Neural cell (in vitro differentiated cells): ENCODE results near the gene KDM3B. TPM values are rescaled to one million over a fixed set of nuclear protein-coding genes. Genes with fewer than 3 reads are reported as not detected.

Experiments
- H2AFZ ChIP-seq: fragments of 200-600, 300-800 bp; sonication (generic), shearing (Covaris generic); 2 replicates; pipeline ENCODE4 v1.6.0; 2014; ENCODE audit warnings: low read depth, mild to moderate bottlenecking, antibody characterized with exemption, low read length, moderate library complexity
- H3F3A ChIP-seq: fragments of 200-600 bp; shearing (Covaris generic); 2 replicates; pipeline ENCODE4 v1.6.1; 2016; ENCODE audit warnings: mild to moderate bottlenecking, moderate library complexity, mixed read lengths, antibody characterized with exemption, low read length; ENCODE audit not compliant: insufficient read depth, poor library complexity, severe bottlenecking
- H3K27ac ChIP-seq: fragments of 200-600, 300-800 bp; sonication (generic), shearing (Covaris generic); 2 replicates; pipeline ENCODE4 v1.5.1; 2014; ENCODE audit warnings: mild to moderate bottlenecking, low read length, moderate library complexity
- H3K27me3 ChIP-seq: fragments of 300-800, 200-600 bp; sonication (generic), shearing (Covaris generic); 2 replicates; pipeline ENCODE4 v1.6.0; 2014; ENCODE audit warnings: mild to moderate bottlenecking, low read depth, low read length, moderate library complexity; ENCODE audit not compliant: insufficient read depth
- H3K36me3 ChIP-seq: fragments of 300-800, 200-600 bp; sonication (generic), shearing (Covaris generic); 2 replicates; pipeline ENCODE4 v1.5.1; 2014; ENCODE audit warnings: mild to moderate bottlenecking, antibody characterized with exemption, low read length, moderate library complexity; ENCODE audit not compliant: insufficient read depth
- H3K4me2 ChIP-seq: fragments of 300-800, 200-600 bp; sonication (generic), shearing (Covaris generic); 2 replicates; pipeline ENCODE4 v1.6.0; 2014; ENCODE audit warnings: mild to moderate bottlenecking, low read length
- H3K4me3 ChIP-seq: fragments of 300-800, 200-600 bp; sonication (generic), shearing (Covaris generic); 2 replicates; pipeline ENCODE4 v1.5.1; 2014; ENCODE audit warnings: mild to moderate bottlenecking, low read length, moderate library complexity
- H3K79me2 ChIP-seq: fragments of 200-600 bp; shearing (Covaris generic); replicated peaks from 2 replicates; pipeline ENCODE4 v1.6.0; 2014; ENCODE audit warnings: mild to moderate bottlenecking, low read length, moderate library complexity; ENCODE audit not compliant: insufficient read depth
- H3K9ac ChIP-seq: fragments of 300-800, 200-600 bp; sonication (generic), shearing (Covaris generic); 2 replicates; pipeline ENCODE4 v1.6.1; 2016; ENCODE audit warnings: mild to moderate bottlenecking, low read length, mixed read lengths
- H3K9me2 ChIP-seq: fragments of 200-600 bp; shearing (Covaris generic); 2 replicates; pipeline ENCODE4 v1.6.1; 2016; ENCODE audit warnings: mild to moderate bottlenecking, low read length, mixed read lengths; ENCODE audit not compliant: insufficient read depth
- H3K9me3 ChIP-seq: fragments of 200-600, 300-800 bp; sonication (generic), shearing (Covaris generic); 2 replicates; pipeline ENCODE4 v1.6.1; 2016; ENCODE audit warnings: mild to moderate bottlenecking, mixed run types, low read length, moderate library complexity, mixed read lengths
- H4K20me1 ChIP-seq: fragments of 200-600 bp; shearing (Covaris generic); 2 replicates; pipeline ENCODE4 v1.6.1; 2016; ENCODE audit warnings: mild to moderate bottlenecking, mixed run types; ENCODE audit not compliant: insufficient read depth
- CTCF ChIP-seq: fragments of 450-650 bp; IDR thresholded peaks from 2 replicates; pipeline ENCODE4 v1.5.1; 2014; ENCODE audit warnings: antibody characterized with exemption, mild to moderate bottlenecking, moderate library complexity; ENCODE audit not compliant: poor library complexity, severe bottlenecking
- EP300 ChIP-seq: fragments of 450-650 bp; conservative IDR thresholded peaks from 2 replicates; pipeline ENCODE4 v1.6.1; 2014; ENCODE audit warnings: antibody characterized with exemption, mild to moderate bottlenecking, moderate library complexity; ENCODE audit not compliant: poor library complexity, severe bottlenecking
- EZH2 ChIP-seq: fragments of 200-600, 300-800 bp; shearing (Covaris generic), sonication (generic); IDR thresholded peaks from 2 replicates; pipeline ENCODE4 v1.6.1; 2014; ENCODE audit warnings: antibody characterized with exemption, low read length, borderline replicate concordance, mild to moderate bottlenecking; ENCODE audit not compliant: insufficient read depth, poor library complexity, severe bottlenecking
- MXI1 ChIP-seq: fragments of 450-650 bp; conservative IDR thresholded peaks from 2 replicates; pipeline ENCODE4 v1.6.1; 2014; ENCODE audit warnings: antibody characterized with exemption, mild to moderate bottlenecking; ENCODE audit not compliant: poor library complexity, severe bottlenecking
- POLR2AphosphoS5 ChIP-seq: IDR thresholded peaks from 2 replicates; pipeline ENCODE4 v1.6.1; 2012
- RAD21 ChIP-seq: fragments of 450-650 bp; conservative IDR thresholded peaks from 2 replicates; pipeline ENCODE4 v1.6.1; 2014; ENCODE audit warnings: antibody characterized with exemption, mild to moderate bottlenecking, moderate library complexity
- REST ChIP-seq: IDR thresholded peaks from 2 replicates; pipeline ENCODE4 v1.6.1; 2012; ENCODE audit warnings: borderline replicate concordance
- SMC3 ChIP-seq: fragments of 450-650 bp; conservative IDR thresholded peaks from 2 replicates; pipeline ENCODE4 v1.6.1; 2014; ENCODE audit warnings: antibody characterized with exemption, mild to moderate bottlenecking, moderate library complexity; ENCODE audit not compliant: poor library complexity
- TAF1 ChIP-seq: IDR thresholded peaks from 2 replicates; pipeline ENCODE4 v1.6.1; 2012; ENCODE audit warnings: low read depth
- polyA plus RNA-seq: library from polyadenylated mRNA; depleted of rRNA; stranded (reverse); fragments of >200 nt; gene quantifications from 2 replicates; pipeline ENCODE4 v1.2.3, GENCODE V29; 2014

The KDM3B gene
- polyA plus RNA-seq, 1 donor from 2014 or later, result 58.7 TPM

- H2AFZ ChIP-seq, result no peak overlapping the region
- H3K4me3 ChIP-seq, result no peak overlapping the region
- H3K9me3 ChIP-seq, result no peaks in the 10 kb centered on the region
- no peaks in the 10 kb centered on the region for H3K27me3 ChIP-seq
- H3F3A ChIP-seq, result no peaks in the 10 kb centered on the region
- H3K9ac ChIP-seq, result peak overlapping the region; percentile 9
- TF ChIP-seq TAF1 (no peak), REST (no peak), SMC3 (no peak), MXI1 (no peak)
- H3K79me2 ChIP-seq, result no peaks in the 10 kb centered on the region
- no peaks in the 10 kb centered on the region for H3K9me2 ChIP-seq
- no peak overlapping the region for H3K27ac ChIP-seq
- H3K36me3 ChIP-seq, result no peaks in the 10 kb centered on the region
- no peak overlapping the region for H3K4me2 ChIP-seq
- H4K20me1 ChIP-seq, result no peaks in the 10 kb centered on the region
These were observed 106.4 kb downstream of the KDM3B start for GRCh38 chr5:138458856-138459255.

GRCh38 chr5:138459311-138459933 lies 106.9 kb downstream of the KDM3B start:
- no peak for TF ChIP-seq EP300
- no peaks in the 10 kb centered on the region for H3K27me3 ChIP-seq
- no peak overlapping the region for H3K27ac ChIP-seq
- H3K9ac ChIP-seq, result no peak overlapping the region
- H4K20me1 ChIP-seq, result no peaks in the 10 kb centered on the region
- H3K9me3 ChIP-seq, result no peaks in the 10 kb centered on the region
- H3K4me3 ChIP-seq, result no peak overlapping the region
- H3F3A ChIP-seq, result no peaks in the 10 kb centered on the region
- H3K79me2 ChIP-seq, result no peaks in the 10 kb centered on the region
- no peak overlapping the region for H3K4me2 ChIP-seq
- no peak overlapping the region for H2AFZ ChIP-seq
- H3K36me3 ChIP-seq, result no peaks in the 10 kb centered on the region
- H3K9me2 ChIP-seq, result no peaks in the 10 kb centered on the region

- H3K4me3 ChIP-seq, result no peak overlapping the region
- H3K27ac ChIP-seq, result no peak overlapping the region
- H3K79me2 ChIP-seq, result no peaks in the 10 kb centered on the region
- H3F3A ChIP-seq, result no peaks in the 10 kb centered on the region
- TF ChIP-seq POLR2AphosphoS5 (no peak), CTCF (no peak), EP300 (no peak), SMC3 (no peak), MXI1 (no peak), REST (no peak), TAF1 (no peak), EZH2 (no peak), RAD21 (no peak)
- H3K9ac ChIP-seq, result no peak overlapping the region
- H3K4me2 ChIP-seq, result no peak overlapping the region
- no peak overlapping the region for H2AFZ ChIP-seq
- H3K27me3 ChIP-seq, result no peaks in the 10 kb centered on the region
- H3K9me2 ChIP-seq, result no peaks in the 10 kb centered on the region
- H3K36me3 ChIP-seq, result no peaks in the 10 kb centered on the region
- no peaks in the 10 kb centered on the region for H4K20me1 ChIP-seq
- H3K9me3 ChIP-seq, result no peaks in the 10 kb centered on the region
These were observed 107.7 kb downstream of the KDM3B start for GRCh38 chr5:138460032-138460693.
